Liver (tissue), 9 donors: ENCODE data around the gene FAM149B1. TPM values are rescaled to one million over a fixed set of nuclear protein-coding genes. Genes with fewer than 3 reads are reported as not detected.

Experiments
- DNase-seq: peaks from one replicate; pipeline ENCODE4 v3.0.0-alpha.2; 2017; ENCODE audit warnings: low spot score
- H3K27ac ChIP-seq, 2 donors: one replicate each; pipeline ENCODE4 v1.7.0; 2013; ENCODE audit warnings: inconsistent platforms in 2 of 2, low read length in 2 of 2, control low read depth in 1 of 2, low read depth in 1 of 2, mild to moderate bottlenecking in 1 of 2
- H3K27me3 ChIP-seq, 4 donors: one replicate each; pipeline versions ENCODE4 v1.6.1 to v1.7.0; 2013; ENCODE audit warnings: low read length in 3 of 4, inconsistent platforms in 1 of 4, mild to moderate bottlenecking in 1 of 4, moderate library complexity in 1 of 4; ENCODE audit not compliant: control insufficient read depth in 4 of 4, insufficient read depth in 4 of 4
- H3K36me3 ChIP-seq, 4 donors: one replicate each; pipeline versions ENCODE4 v1.6.1 to v1.7.0; 2013; ENCODE audit warnings: low read length in 3 of 4, mild to moderate bottlenecking in 3 of 4, low read depth in 1 of 4, moderate library complexity in 1 of 4; ENCODE audit not compliant: control insufficient read depth in 4 of 4, insufficient read depth in 3 of 4
- H3K4me1 ChIP-seq, 4 donors: one replicate each; pipeline versions ENCODE4 v1.6.1 to v1.7.0; 2013; ENCODE audit warnings: low read length in 3 of 4, mild to moderate bottlenecking in 3 of 4, moderate library complexity in 1 of 4; ENCODE audit not compliant: control insufficient read depth in 4 of 4, insufficient read depth in 4 of 4
- H3K4me3 ChIP-seq, 3 donors: one replicate each; pipeline versions ENCODE4 v1.6.1 to v1.7.0; 2013; ENCODE audit warnings: low read length in 3 of 3, control low read depth in 1 of 3, low read depth in 1 of 3, mild to moderate bottlenecking in 1 of 3
- H3K9ac ChIP-seq, 2 donors: one replicate each; pipeline ENCODE4 v1.7.0; 2013; ENCODE audit warnings: low read length in 2 of 2, mild to moderate bottlenecking in 2 of 2, moderate library complexity in 2 of 2, control low read depth in 1 of 2, low read depth in 1 of 2
- H3K9me3 ChIP-seq, 4 donors: one replicate each; pipeline versions ENCODE4 v1.6.1 to v1.7.0; 2013; ENCODE audit warnings: low read length in 3 of 4; ENCODE audit not compliant: control insufficient read depth in 4 of 4
- EGR1 ChIP-seq, 2 donors: IDR thresholded peaks; 2 replicates each; pipeline ENCODE4 v1.6.1; 2016 to 2018; ENCODE audit warnings: antibody characterized with exemption in 2 of 2, low read depth in 2 of 2
- FOXA1 ChIP-seq: IDR thresholded peaks from 2 replicates; pipeline ENCODE4 v1.6.1; 2016; ENCODE audit warnings: antibody characterized with exemption
- FOXA2 ChIP-seq: IDR thresholded peaks from 2 replicates; pipeline ENCODE4 v1.6.1; 2016; ENCODE audit warnings: antibody characterized with exemption
- GABPA ChIP-seq, 2 donors: IDR thresholded peaks in 1 of 2; conservative IDR thresholded peaks in 1 of 2; 2 replicates each; pipeline ENCODE4 v1.6.1; 2016; ENCODE audit warnings: antibody characterized with exemption in 2 of 2, mild to moderate bottlenecking in 1 of 2, moderate library complexity in 1 of 2
- HNF4A ChIP-seq, 2 donors: conservative IDR thresholded peaks; 2 replicates each; pipeline ENCODE4 v1.6.1; 2016; ENCODE audit warnings: antibody characterized with exemption in 2 of 2, mild to moderate bottlenecking in 2 of 2
- JUND ChIP-seq, 2 donors: IDR thresholded peaks; 2 replicates each; pipeline ENCODE4 v1.6.1; 2016; ENCODE audit warnings: antibody characterized with exemption in 2 of 2
- NR2F2 ChIP-seq: IDR thresholded peaks from 2 replicates; pipeline ENCODE4 v1.6.1; 2016; ENCODE audit warnings: antibody characterized with exemption
- RAD21 ChIP-seq, 2 donors: IDR thresholded peaks; 2 replicates each; pipeline ENCODE4 v1.6.1; 2016; ENCODE audit warnings: antibody characterized with exemption in 2 of 2, mild to moderate bottlenecking in 2 of 2
- RXRA ChIP-seq, 2 donors: IDR thresholded peaks; 2 replicates each; pipeline ENCODE4 v1.6.1; 2017 to 2018; ENCODE audit warnings: antibody characterized with exemption in 2 of 2, mild to moderate bottlenecking in 1 of 2
- SP1 ChIP-seq: IDR thresholded peaks from 2 replicates; pipeline ENCODE4 v1.6.1; 2018; ENCODE audit warnings: antibody characterized with exemption, mild to moderate bottlenecking
- TAF1 ChIP-seq: conservative IDR thresholded peaks from 2 replicates; pipeline ENCODE4 v1.6.1; 2016; ENCODE audit warnings: antibody characterized with exemption, mild to moderate bottlenecking
- YY1 ChIP-seq: IDR thresholded peaks from 2 replicates; pipeline ENCODE4 v1.6.1; 2016; ENCODE audit warnings: antibody characterized with exemption, mild to moderate bottlenecking
- WGBS: extraction: QIAGEN DNeasy Blood & Tissue Kit; methylation state at CpG from one replicate; pipeline ENCODE4 v1.1.7; 2013; 5-methylcytosine and 5-hydroxymethylcytosine counted together
- polyA plus RNA-seq, 2 donors: library from polyadenylated mRNA; stranded (reverse) in 1 of 2; unstranded in 1 of 2; fragments of 200-250 nt in 1 of 2; fragments of >200 nt in 1 of 2; fragmentation: Nextera tagmentation in 1 of 2; extraction: Ambion mirVana in 1 of 2; gene quantifications; one replicate each; pipeline versions ENCODE4 v1.2.1 to v1.2.3, GENCODE V29; 2013 to 2015
- total RNA-seq, 2 donors: library from RNA; depleted of rRNA; stranded (reverse); fragments of >200 nt; gene quantifications; one replicate each; pipeline ENCODE4 v1.2.3, GENCODE V29; 2014
- TF ChIP-seq, protein P1 (sequence below): fragments of 150-350 bp; IDR thresholded peaks from 2 replicates; pipeline ENCODE4 v1.5.1; 2017; ENCODE audit warnings: improper control_type of control experiment, low read depth, low read length; ENCODE audit not compliant: missing input control
- TF ChIP-seq, protein P2 (sequence below): IDR thresholded peaks from 2 replicates; pipeline ENCODE4 v1.6.1; 2016; ENCODE audit warnings: antibody characterized with exemption
- TF ChIP-seq, protein P3 (sequence below): IDR thresholded peaks from 2 replicates; pipeline ENCODE4 v1.6.1; 2016; ENCODE audit warnings: antibody characterized with exemption
- TF ChIP-seq, protein P4 (sequence below): IDR thresholded peaks from 2 replicates; pipeline ENCODE4 v1.6.1; 2016; ENCODE audit warnings: antibody characterized with exemption, mild to moderate bottlenecking
- donor health status: healthy.
- donor health status: healthy.
- donor health status: healthy.
- donor health status: healthy.
- donor health status: healthy.

FAM149B1 gene
- total and polyA plus RNA-seq, 4 donors = 7.3 to 12.9 (median 9.1) TPM

DNA sequence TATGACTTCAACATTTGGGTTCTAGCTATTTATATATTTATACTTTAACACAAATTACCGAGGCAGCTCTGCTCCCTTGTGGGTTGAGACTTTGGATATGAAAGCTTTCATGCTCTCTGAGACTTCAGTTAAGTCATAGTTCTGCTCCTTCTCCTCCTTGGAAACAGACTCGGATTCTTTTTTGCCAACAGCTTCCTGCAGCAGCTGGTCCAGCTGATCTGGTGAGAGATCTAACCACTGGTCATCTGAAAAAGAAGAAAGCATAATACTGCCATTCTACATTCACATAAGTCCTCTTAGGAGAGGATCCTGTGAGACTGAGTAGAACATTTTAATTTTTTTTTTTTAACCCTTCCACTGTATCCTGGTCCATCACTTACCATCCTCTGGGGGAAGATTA is 28.7 kb upstream of the FAM149B1 start:
- Histone ChIP-seq H3K9me3 (no peaks in the 10 kb centered on the region), H3K9ac (no peak overlapping the region)
- 83% methylated on average over 2 of the region's 2 CpGs for WGBS

DNA sequence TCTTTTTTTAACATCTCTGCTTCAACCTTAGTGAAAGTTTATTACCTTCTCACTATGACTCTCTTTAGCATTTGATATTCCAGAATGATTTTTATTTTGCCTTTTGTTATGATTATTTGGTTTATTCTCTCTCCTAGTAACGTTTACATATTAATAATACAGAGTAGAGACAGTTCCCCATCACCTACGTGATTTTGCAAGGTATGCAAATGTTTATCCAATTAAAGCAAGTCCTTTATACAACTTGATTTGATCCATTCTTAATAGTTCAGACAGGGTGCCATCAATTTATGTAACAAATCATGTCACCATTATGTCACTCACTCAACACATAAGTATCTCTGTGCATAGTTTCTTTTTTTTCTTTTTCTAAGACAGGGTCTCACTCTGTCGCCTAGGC is 26.3 kb upstream of the FAM149B1 start:
- no peaks in the 10 kb centered on the region for H3K4me1 ChIP-seq
- no peaks in the 10 kb centered on the region for H3K9me3 ChIP-seq
- WGBS = 92% methylated on average over 3 of the region's 3 CpGs
- no peak overlapping the region for H3K4me3 ChIP-seq
- H3K27me3 ChIP-seq = no peaks in the 10 kb centered on the region
- no peak overlapping the region for H3K27ac ChIP-seq
- DNase-seq = no peak
- peaks cover 9 to 57% (median 39%) of the 10 kb centered on the region in 4 donors for H3K36me3 ChIP-seq
- H3K9ac ChIP-seq = no peak overlapping the region
- TF ChIP-seq YY1 = no peak
- TF ChIP-seq HNF4A (conservative IDR thresholded peaks at IDR 0.05) = no peak
- TF ChIP-seq SP1 = no peak
- TF ChIP-seq, protein P1, sequence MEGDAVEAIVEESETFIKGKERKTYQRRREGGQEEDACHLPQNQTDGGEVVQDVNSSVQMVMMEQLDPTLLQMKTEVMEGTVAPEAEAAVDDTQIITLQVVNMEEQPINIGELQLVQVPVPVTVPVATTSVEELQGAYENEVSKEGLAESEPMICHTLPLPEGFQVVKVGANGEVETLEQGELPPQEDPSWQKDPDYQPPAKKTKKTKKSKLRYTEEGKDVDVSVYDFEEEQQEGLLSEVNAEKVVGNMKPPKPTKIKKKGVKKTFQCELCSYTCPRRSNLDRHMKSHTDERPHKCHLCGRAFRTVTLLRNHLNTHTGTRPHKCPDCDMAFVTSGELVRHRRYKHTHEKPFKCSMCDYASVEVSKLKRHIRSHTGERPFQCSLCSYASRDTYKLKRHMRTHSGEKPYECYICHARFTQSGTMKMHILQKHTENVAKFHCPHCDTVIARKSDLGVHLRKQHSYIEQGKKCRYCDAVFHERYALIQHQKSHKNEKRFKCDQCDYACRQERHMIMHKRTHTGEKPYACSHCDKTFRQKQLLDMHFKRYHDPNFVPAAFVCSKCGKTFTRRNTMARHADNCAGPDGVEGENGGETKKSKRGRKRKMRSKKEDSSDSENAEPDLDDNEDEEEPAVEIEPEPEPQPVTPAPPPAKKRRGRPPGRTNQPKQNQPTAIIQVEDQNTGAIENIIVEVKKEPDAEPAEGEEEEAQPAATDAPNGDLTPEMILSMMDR = no peak
- TF ChIP-seq, protein P2, sequence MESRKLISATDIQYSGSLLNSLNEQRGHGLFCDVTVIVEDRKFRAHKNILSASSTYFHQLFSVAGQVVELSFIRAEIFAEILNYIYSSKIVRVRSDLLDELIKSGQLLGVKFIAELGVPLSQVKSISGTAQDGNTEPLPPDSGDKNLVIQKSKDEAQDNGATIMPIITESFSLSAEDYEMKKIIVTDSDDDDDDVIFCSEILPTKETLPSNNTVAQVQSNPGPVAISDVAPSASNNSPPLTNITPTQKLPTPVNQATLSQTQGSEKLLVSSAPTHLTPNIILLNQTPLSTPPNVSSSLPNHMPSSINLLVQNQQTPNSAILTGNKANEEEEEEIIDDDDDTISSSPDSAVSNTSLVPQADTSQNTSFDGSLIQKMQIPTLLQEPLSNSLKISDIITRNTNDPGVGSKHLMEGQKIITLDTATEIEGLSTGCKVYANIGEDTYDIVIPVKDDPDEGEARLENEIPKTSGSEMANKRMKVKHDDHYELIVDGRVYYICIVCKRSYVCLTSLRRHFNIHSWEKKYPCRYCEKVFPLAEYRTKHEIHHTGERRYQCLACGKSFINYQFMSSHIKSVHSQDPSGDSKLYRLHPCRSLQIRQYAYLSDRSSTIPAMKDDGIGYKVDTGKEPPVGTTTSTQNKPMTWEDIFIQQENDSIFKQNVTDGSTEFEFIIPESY = no peak
- no peak for TF ChIP-seq FOXA1
- no peak for TF ChIP-seq EGR1 (IDR thresholded peaks at IDR 0.05; ENCODE audit: low read depth in 2 of 2)
- no peak for TF ChIP-seq TAF1
- TF ChIP-seq, protein P3, sequence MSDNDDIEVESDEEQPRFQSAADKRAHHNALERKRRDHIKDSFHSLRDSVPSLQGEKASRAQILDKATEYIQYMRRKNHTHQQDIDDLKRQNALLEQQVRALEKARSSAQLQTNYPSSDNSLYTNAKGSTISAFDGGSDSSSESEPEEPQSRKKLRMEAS = no peak
- TF ChIP-seq GABPA (IDR thresholded peaks at IDR 0.05 in 1 of 2, conservative IDR thresholded peaks at IDR 0.05 in 1 of 2) = no peak

More for the DNA sequence above, 28.7 kb upstream of the FAM149B1 start:
- no peak for TF ChIP-seq RXRA (IDR thresholded peaks at IDR 0.05)
- TF ChIP-seq HNF4A (conservative IDR thresholded peaks at IDR 0.05) = no peak
- no peak for TF ChIP-seq YY1
- no peak for TF ChIP-seq RAD21 (IDR thresholded peaks at IDR 0.05)
- TF ChIP-seq, protein P4, sequence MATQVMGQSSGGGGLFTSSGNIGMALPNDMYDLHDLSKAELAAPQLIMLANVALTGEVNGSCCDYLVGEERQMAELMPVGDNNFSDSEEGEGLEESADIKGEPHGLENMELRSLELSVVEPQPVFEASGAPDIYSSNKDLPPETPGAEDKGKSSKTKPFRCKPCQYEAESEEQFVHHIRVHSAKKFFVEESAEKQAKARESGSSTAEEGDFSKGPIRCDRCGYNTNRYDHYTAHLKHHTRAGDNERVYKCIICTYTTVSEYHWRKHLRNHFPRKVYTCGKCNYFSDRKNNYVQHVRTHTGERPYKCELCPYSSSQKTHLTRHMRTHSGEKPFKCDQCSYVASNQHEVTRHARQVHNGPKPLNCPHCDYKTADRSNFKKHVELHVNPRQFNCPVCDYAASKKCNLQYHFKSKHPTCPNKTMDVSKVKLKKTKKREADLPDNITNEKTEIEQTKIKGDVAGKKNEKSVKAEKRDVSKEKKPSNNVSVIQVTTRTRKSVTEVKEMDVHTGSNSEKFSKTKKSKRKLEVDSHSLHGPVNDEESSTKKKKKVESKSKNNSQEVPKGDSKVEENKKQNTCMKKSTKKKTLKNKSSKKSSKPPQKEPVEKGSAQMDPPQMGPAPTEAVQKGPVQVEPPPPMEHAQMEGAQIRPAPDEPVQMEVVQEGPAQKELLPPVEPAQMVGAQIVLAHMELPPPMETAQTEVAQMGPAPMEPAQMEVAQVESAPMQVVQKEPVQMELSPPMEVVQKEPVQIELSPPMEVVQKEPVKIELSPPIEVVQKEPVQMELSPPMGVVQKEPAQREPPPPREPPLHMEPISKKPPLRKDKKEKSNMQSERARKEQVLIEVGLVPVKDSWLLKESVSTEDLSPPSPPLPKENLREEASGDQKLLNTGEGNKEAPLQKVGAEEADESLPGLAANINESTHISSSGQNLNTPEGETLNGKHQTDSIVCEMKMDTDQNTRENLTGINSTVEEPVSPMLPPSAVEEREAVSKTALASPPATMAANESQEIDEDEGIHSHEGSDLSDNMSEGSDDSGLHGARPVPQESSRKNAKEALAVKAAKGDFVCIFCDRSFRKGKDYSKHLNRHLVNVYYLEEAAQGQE = no peak
- TF ChIP-seq, protein P3 = no peak
- TF ChIP-seq FOXA2 = no peak
- TF ChIP-seq, protein P2 = no peak
- no peak for TF ChIP-seq SP1
- no peak for TF ChIP-seq JUND (IDR thresholded peaks at IDR 0.05)
- TF ChIP-seq EGR1 (IDR thresholded peaks at IDR 0.05; ENCODE audit: low read depth in 2 of 2) = no peak
- TF ChIP-seq FOXA1 = no peak
- TF ChIP-seq NR2F2 = no peak
- no peak for TF ChIP-seq GABPA (IDR thresholded peaks at IDR 0.05 in 1 of 2, conservative IDR thresholded peaks at IDR 0.05 in 1 of 2)
- TF ChIP-seq, protein P1 = no peak
- Histone ChIP-seq H3K4me1 (no peaks in the 10 kb centered on the region), H3K36me3 (peaks cover 4 to 57% (median 45%) of the 10 kb centered on the region in 4 donors), H3K27ac (no peak overlapping the region), H3K4me3 (no peak overlapping the region), H3K27me3 (no peaks in the 10 kb centered on the region)
- no peak for DNase-seq
